HG03097 (cell line): ENCODE data around the gene ERCC6.

ENCODE experiments used
- ATAC-seq: cut with Tn5 transposase; IDR thresholded peaks from one replicate; pipeline ENCODE4 v1.9.1; 2021; ENCODE audit not compliant: unreplicated experiment, low FRiP score

Gene ERCC6

DNA sequence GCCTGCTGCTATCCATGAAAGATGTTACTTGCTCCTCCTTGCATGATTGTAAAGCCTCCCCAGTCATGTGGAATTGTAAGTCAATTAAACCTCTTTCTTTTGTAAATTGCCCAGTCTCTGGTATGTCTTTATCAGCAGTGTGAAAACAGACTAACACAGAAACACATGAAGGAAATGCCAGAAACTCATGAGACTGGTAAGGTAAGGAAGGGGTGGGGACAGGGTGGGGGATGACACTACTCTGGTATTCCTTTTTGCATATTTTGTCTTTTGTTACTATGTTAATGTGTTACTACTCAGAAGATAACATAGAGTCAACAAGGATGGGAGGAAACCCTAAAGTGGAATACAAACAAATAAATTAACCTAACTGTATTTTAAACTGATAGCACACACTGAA is 73.2 kb downstream of the ERCC6 start:
- ATAC-seq = no peak
